Ammon's horn (tissue), 1 donor: ENCODE measurements around the gene PRKAR1A.

Source experiments
- DNase-seq: peaks from one replicate; pipeline ENCODE4 v3.0.0-alpha.2; 2016; ENCODE audit warnings: low spot score

Gene PRKAR1A

GRCh38 chr17:68542698-68543463, 30.7 kb downstream of the PRKAR1A start:
- no peak for DNase-seq

GRCh38 chr17:68544111-68544915, 32.1 kb downstream of the PRKAR1A start:
- DNase-seq, result no peak

DNA sequence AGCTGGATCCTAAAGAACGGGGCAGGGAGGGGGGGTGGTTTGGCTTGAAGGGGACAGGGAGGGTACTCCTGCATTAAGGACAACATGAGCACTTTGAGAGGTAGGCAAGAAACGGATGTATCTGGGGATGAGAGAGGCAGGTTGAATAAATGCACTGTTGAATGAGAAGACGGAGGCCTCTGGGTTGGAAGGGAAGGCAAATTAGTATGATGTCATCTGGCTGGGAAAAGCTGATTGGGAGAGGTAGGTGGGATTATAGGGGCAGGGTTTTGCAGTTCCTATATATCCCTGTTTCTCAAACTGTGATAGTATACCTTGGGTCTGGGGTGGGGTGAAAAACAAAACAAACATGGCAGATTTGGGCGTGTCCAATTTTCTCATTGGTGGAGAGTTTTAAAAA, 44.3 kb downstream of the PRKAR1A start:
- DNase-seq, result no peak

GRCh38 chr17:68559316-68559715, 47.1 kb downstream of the PRKAR1A start:
- DNase-seq, result no peak

DNA sequence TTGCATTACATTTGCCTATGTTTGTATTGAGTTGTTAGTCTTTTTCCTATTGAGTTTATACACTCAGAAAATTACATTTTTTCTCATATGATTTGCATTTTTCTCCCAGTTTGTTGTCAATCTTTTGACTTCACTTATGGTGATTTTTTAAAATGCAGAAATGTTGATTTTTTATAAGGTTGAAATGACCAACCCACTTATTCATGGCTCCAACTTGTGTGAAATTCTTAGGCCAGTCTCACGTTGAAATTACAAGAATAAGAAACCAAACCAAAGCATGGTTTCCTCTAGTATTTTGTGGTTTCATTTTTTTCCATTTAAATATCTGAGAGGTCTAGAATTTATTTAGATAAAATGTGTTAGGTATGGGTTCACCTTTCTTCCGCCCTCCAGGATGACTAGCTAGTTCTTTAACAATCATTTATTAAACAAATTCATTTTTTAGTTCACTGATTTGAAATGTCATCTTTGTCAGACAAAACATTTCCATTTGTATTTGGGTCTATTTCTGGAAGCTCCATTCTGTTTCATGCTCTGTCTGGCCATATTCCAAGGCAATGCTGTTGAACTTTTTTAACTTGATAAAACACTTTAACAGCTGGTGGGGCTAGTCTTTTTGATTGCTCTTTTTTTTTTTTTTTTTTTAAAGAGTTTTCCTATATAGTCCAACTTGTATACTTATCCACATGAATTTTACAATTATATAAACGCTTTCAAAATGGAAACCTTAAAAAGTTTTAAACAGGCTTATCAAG, 48.9 kb downstream of the PRKAR1A start:
- no peak for DNase-seq

- DNase-seq, result no peak
Observed at GRCh38 chr17:68562736-68563135, 50.5 kb downstream of the PRKAR1A start.

DNA sequence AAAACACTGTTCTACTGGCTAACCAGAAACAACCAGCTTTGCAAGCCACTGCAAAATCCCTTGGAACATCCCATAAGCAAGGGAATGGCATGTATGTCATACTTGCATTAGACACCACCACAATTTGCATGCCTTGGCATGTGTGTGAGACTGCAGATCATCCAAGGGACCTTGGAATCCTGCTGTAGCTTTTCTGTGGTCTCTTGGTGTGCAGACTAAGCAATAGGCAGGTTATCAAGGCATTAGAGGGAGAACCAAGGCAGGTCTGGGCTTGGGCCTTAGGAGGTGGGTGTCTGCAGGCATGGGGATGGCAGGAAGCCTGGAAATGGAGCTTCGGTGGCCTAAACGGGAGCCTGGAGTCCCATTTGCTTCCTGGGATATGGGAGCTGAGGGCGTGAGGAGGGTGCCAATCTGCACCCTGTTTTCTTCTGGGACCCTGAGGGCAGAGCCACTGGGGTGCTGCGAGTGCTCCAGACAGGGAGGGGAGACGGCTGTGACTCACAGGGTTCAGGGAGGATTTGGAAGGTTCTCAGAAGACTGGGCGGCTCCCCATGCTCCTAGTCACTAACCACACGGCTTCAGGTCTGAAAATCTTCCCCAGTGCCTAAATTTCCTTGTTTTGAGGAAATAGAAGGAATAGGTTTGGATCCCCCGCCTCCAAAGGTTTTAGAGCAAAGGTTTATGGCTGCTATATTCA, 52.3 kb downstream of the PRKAR1A start:
- no peak for DNase-seq

GRCh38 chr17:68565661-68566441, 53.6 kb downstream of the PRKAR1A start:
- no peak for DNase-seq

DNA sequence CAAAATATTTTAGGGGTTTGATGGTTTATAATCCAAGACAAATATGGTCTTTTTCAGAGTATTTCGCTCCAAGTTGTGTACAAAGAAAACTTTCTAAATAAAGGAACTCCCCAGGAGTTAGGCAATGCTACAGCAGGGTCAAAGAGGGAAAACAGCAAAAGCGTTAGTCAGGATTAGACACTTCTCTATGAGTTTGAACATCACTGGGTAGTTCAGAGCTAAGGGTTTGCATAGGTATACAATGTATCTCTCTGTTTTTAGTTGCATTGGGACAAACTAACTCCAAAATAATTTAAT, 54.2 kb downstream of the PRKAR1A start:
- no peak for DNase-seq

- DNase-seq, result no peak
Observed at GRCh38 chr17:68567035-68567434, 54.8 kb downstream of the PRKAR1A start.

DNA sequence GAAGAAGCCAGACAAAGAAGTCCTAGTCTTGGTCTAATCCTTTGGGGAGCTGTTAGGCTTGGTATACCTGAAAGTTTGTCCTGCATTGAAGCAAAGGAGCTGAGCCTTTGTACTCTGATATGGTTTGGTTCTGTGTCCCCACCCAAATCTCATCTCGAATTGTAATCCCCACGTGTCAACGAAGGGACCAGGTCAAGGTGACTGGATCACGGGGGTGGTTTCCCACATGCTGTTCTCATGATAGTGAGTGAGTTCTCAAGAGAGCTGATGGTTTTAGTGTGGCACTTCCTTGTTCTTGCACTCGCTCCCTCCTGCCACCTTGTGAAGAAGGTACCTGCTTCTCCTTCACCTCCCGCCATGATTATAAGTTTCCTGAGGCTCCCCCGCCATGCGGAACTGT, 55.4 kb downstream of the PRKAR1A start:
- DNase-seq, result no peak

GRCh38 chr17:68568581-68568980, 56.4 kb downstream of the PRKAR1A start:
- no peak for DNase-seq

DNA sequence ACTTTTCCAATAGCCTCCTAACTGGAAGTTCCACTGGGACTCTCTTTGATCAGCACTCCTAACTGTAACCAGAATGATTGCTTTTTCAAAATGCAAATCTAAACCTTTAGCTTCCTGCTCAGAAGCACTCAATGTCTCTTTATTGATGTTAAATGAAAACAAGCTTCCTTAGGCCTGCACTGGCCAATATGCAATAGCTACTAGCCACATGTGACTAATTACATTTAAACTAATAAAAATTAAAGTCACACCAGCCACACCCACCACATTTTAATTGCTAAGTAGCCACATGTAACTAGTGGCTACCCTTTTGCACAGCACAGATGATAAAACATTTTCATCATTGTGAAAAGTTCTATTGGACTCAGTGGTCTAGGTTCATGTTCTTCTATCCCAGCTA, 57.1 kb downstream of the PRKAR1A start:
- DNase-seq, result no peak

- DNase-seq, result no peak
Observed at GRCh38 chr17:68570526-68570925, 58.3 kb downstream of the PRKAR1A start.

DNA sequence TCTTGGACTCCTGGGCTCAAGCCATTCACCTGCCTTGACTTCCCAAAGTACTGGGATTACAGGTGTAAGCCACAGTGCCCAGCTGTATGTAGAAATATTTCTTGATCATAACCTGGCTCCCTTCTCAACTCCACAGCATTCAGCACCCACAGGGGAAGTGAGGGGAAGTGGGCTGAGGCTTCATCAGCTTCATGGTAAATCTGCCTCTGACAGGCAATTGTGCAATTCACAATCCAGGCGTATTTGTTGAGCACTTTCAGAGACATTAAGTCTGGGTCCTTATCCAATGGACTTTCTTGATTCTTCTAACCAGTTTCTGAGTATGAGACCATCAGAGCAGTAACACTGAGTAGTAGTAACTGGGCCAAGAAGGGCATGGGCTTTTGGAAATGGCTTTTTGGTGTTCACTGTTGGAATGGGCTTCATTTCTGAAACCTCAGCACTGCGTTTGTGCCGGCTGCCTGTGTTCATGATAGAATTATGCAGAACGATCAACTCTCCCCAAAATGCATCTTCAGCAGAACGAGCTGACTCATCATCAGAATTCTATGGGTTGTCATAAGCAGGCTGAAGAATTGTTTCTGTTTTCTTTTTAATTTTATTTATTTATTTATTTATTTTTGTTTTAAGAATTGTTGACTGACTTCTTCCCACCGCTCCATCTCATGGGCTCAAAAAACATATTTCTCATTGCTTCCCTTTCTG, 60.1 kb downstream of the PRKAR1A start:
- no peak for DNase-seq

DNA sequence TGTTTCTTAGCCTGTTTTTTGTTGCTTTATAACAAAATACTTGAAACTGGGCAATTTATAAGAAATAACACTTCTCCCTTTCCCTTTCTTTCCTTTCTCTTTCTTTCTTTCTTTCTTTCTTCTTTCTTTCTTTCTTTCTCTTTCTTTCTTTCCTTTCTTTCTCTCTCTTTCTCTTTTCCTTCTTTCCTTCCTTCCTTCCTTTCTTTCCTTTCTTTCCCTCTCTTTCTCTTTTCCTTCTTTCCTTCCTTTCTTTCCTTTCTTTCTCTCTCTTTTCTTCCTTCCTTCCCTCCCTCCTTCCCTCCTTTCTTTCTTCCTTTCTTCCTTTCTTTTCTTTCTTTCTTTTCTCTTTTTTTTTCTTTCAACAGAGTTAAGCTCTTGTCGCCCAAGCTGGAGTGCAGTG, 61.1 kb downstream of the PRKAR1A start:
- no peak for DNase-seq

DNA sequence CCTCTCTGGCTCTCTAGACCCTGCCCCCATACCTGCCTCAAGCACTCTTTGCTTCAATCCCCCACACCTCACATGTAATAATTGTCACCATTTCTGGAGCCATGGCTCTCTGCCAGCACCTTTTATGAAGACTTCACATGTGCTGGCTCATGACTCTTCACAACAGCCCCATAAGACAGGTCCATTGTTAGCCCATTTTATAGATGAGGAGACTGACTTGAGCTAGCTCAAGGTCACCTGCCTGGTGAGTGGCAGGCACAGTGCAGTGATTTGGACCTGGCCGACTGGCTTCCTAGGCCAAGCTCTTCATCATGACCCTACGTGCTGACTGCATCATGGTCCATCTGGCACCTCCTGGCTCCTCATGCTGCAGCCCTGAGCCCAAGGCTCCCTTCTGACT, 63.9 kb downstream of the PRKAR1A start:
- DNase-seq, result no peak

- no peak for DNase-seq
Observed at GRCh38 chr17:68576811-68577496, 64.7 kb downstream of the PRKAR1A start.

- DNase-seq, result no peak
Observed at GRCh38 chr17:68577497-68577821, 65.2 kb downstream of the PRKAR1A start.

GRCh38 chr17:68578236-68578635, 66.0 kb downstream of the PRKAR1A start:
- DNase-seq, result no peak
